ENCODE measurements around the gene NKG7.

Gene NKG7

DNA sequence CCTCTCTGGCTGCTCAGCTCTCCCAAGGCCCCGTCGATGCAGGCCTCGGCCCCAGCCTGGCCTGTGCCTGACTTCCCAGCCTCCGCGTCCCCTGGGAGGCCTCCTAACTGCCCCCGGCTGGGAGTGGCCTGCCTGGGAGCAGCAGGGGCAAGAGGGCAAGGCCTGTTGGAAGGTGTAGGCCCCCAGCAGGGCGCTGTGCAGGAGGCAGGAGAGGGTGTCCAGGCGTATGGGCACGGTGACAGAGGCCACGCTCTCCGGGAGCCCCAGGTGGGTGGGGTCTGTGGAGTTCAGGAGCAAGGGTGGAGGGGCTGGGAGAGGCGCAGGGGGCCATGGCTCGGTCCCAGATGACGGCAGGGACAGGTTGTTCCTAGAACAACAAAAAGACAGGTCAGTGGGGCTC, 16.7 kb upstream of the NKG7 start:
- DNase-seq: no peak

- no peak for DNase-seq
These were observed 15.5 kb upstream of the NKG7 start, which contains the start of gene LIM2 for GRCh38 chr19:51387924-51388389. Gene LIM2, minus strand, starts transcription at chr19:51387974. Its CDS starts 531 bp downstream, at chr19:51387443.

DNA sequence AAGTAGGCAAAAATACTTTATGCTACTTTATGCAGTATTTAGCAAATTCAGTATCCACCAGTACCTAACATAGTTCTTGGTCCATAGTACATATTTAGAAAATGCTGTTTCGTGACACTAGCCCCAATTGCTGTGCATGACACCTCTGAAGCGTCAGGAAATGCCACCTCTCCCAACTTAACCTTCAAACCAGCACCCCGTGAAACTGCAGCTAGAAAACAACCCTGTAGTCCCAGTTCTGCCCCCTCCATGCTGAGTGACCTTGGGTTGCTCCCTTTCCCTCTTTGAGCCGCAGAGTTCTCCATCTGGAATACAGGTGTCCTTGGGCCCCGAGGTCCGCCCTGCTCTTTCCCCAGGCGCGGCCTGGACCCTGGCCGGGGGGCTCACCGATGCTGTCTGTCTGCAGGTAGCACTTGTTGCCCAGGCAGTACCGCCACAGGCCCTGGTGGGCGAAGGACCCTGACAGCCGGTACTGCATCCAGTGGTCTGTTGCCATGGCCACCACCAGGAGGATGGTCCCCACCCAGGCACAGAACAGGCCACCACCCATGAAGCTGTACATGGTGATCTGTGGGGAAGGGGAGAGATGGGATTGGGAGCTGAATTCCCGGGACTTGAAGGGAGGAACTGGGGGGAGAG, 14.5 kb upstream of the NKG7 start:
- no peak for DNase-seq

- DNase-seq: no peak
These were observed 9.6 kb upstream of the NKG7 start for GRCh38 chr19:51382004-51382403.

DNA sequence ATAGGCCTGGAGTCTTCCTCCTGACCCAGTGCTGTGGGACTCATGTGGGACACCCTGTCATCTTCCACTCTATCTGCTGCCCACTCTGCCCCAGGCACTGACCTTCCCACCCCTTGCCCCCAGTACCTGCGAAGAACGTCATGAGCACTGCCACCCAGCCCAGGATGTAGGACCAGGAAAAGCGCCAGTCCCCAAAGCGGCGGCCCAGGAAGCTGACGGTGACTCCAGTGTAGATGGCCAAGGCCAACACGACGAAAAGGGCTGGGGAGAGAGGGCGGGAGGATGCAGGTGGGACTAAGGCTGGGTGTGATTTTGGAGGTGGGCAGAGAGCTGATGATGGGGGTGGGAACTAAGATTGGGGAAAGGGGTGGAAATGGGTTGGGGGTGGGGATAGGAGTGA, 7.9 kb upstream of the NKG7 start:
- no peak for DNase-seq

- DNase-seq: no peak
These were observed 5.0 kb upstream of the NKG7 start for GRCh38 chr19:51377422-51377821.

- DNase-seq: no peak
These were observed 3.2 kb upstream of the NKG7 start for GRCh38 chr19:51375504-51376221.

GRCh38 chr19:51372021-51372648, 319 bp downstream of the NKG7 start:
- no peak for DNase-seq

DNA sequence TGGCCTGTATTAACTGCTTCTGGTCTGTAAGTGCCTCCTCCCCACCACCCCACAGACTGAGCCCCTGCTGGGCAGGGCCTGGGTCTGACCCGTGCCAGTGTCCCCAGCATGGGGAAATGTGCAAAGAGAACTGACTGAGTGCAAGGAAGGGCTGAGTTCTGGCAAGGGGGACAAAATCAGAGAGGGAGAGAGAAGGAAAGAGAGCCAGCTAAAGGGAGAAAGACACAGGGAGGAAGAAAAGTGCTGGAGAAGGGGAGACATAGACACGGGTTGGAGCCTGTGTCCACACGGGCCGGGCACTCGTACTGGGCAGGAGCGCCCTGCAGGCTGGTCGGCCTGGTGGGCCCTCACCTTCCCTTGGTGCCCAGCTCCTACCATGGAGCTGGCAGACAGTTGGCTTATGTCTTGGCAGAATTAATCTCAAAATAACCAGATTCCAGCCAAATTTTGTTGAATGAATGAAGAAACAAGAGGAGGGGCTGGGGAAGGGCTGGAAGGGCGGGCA, 1.2 kb downstream of the NKG7 start:
- DNase-seq: no peak

DNA sequence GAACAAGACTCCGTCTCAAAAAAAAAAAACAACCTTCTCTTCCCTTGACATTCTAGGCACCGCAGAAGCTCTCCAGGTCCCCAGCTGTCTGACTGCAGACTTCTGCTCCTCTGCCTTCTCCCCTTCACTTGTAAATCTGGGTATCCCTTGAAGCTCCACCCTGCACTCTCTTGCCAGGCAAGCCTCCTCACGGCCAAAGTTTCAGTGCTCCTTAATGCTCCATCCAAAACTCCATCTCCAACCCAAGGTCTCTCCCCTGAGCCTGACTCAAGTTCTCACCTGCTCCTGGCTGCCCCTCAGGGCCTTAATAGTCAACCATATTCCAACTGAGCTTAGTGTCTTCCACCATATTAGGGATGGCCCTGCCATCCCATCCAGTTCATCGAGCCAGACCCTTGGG, 2.2 kb downstream of the NKG7 start:
- DNase-seq: no peak

GRCh38 chr19:51368366-51369282, 3.8 kb downstream of the NKG7 start, which contains the start of gene CLDND2:
Gene CLDND2, minus strand, starts transcription at chr19:51369003. Its CDS starts 426 bp downstream, at chr19:51368577.
- no peak for DNase-seq

- DNase-seq: no peak
These were observed 4.7 kb downstream of the NKG7 start for GRCh38 chr19:51367565-51368365.

GRCh38 chr19:51367255-51367564, 5.2 kb downstream of the NKG7 start:
- no peak for DNase-seq

- peak; percentile 18 for DNase-seq
These were observed 5.8 kb downstream of the NKG7 start for GRCh38 chr19:51366389-51367254.

- no peak for DNase-seq
These were observed 6.5 kb downstream of the NKG7 start, which contains the start of gene ETFB for GRCh38 chr19:51365965-51366388. Gene ETFB, minus strand, starts transcription at chr19:51366388. Its CDS starts 62 bp downstream, at chr19:51366326.

DNA sequence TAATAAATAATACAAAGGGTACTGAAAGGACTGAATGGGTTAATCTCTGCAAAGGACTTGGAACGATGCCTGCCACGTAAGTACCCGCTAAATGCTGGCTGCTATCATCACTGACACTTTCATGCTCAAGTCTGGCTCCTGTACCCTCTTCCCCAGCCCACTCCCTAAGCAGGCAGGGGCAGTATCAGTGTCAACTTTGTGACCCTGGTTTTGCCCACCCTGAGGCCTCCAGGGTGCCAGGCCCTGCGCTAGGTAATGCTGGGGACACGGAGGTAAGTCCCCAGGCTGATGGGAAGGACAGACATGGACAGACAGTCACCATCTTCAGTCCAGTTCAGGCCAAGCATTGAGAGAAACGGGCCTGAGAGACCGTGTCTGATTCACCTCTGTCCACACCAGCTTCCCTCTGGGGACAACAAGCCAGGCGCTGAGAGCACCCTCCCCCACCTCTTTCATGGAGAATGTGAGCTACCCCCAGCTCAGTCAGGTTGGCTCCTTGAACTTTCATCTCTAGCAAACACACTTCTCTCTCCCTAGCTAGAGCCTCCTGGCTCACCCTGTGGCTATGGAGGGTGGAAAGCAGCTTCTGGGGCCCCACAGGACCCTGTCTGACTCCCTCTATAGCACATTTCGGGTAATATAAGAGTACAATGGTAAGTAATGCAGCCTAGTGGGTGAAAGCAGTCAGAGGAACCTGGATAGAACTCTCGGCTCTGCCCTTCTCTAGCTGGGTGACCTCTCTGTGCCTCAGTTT, 7.1 kb downstream of the NKG7 start:
- no peak for DNase-seq

GRCh38 chr19:51364200-51365106, 8.0 kb downstream of the NKG7 start:
- DNase-seq: no peak

DNA sequence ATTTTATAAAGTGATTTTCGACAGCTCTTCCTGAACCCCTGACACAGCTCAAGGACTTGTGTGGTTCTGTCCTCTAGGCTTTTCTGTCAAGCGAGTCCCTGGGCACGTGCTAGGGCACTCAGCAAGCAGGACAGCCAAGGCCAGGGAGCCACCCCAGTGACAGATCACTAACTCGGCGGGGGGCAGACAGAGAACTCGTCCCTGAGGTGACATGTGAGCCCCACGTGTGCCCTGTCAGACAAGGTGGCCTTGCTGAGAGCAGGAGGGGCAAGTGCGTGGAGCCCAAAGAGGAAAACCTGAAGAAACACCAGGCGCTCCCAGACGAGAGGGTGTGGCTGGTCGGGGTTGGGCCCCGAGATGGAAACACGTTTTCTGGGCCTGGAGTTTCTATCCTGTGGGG, 11.2 kb downstream of the NKG7 start:
- no peak for DNase-seq

DNA sequence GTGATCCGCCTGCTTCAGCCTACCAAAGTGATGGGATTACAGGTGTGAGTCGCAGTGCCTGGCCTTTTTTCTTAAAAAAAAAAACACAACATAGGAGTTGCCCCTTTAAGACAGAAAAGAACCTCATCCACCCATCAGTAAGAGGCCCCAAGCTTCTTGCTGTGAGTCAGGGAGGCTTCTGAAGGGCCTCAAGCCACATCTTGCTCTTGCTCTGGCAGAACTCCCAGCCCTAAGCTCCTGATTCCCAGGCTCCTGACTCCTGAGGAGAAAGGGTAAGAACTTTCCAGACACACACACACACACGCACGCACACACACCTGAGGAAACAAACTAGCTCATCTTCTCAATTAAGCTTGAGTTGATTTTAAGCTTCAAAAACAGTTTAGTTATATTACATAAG, 13.2 kb downstream of the NKG7 start:
- DNase-seq: no peak

Data from COR-L47 (cell line).